ENCODE measurements around the gene TTLL8.
"Not testable (repeated sequence)": the region's sequence is repeated elsewhere in the genome, so short reads cannot be mapped to it uniquely, and the experiment has no call there.

Gene TTLL8

GRCh38 chr22:50058061-50058905 is at the start of gene TTLL8:
Gene TTLL8 (minus strand): TSS chr22:50058298.
- no peak for DNase-seq

GRCh38 chr22:50107529-50107928 is 49.4 kb upstream of the TTLL8 start:
- no peak for DNase-seq

GRCh38 chr22:50105208-50106100 is 47.4 kb upstream of the TTLL8 start:
- no peak for DNase-seq

- DNase-seq = peak; percentile 41
Measured at GRCh38 chr22:50104141-50104544, 46.0 kb upstream of the TTLL8 start.

- no peak for DNase-seq
Measured at GRCh38 chr22:50102946-50103345, 44.8 kb upstream of the TTLL8 start.

- DNase-seq = no peak
Measured at GRCh38 chr22:50101870-50102565, 43.9 kb upstream of the TTLL8 start.

- DNase-seq = no peak
Measured at GRCh38 chr22:50098052-50098451, 40.0 kb upstream of the TTLL8 start.

- no peak for DNase-seq
Measured at GRCh38 chr22:50092342-50092741, 34.2 kb upstream of the TTLL8 start.

- DNase-seq = no peak
Measured at GRCh38 chr22:50091092-50091768, 33.1 kb upstream of the TTLL8 start.

GRCh38 chr22:50090412-50090714 is 32.3 kb upstream of the TTLL8 start:
- DNase-seq = no peak

- no peak for DNase-seq
Measured at GRCh38 chr22:50089682-50090411, 31.7 kb upstream of the TTLL8 start, which contains the start of gene MOV10L1. Gene MOV10L1 (plus strand): TSS chr22:50090006. CDS start chr22:50090089, 83 bp downstream.

GRCh38 chr22:50089231-50089630 is 31.1 kb upstream of the TTLL8 start:
- no peak for DNase-seq

GRCh38 chr22:50088096-50088495 is 30.0 kb upstream of the TTLL8 start:
- DNase-seq = no peak

- no peak for DNase-seq
Measured at GRCh38 chr22:50087646-50088045, 29.5 kb upstream of the TTLL8 start.

GRCh38 chr22:50086975-50087374 is 28.9 kb upstream of the TTLL8 start:
- DNase-seq = not testable (repeated sequence)

- no peak for DNase-seq
Measured at GRCh38 chr22:50086526-50086925, 28.4 kb upstream of the TTLL8 start.

GRCh38 chr22:50085211-50085972 is 27.3 kb upstream of the TTLL8 start, which contains the start of gene MLC1:
Gene MLC1 (minus strand): TSS chr22:50085426. CDS start chr22:50084902, 524 bp downstream.
- no peak for DNase-seq

GRCh38 chr22:50084614-50085021 is 26.5 kb upstream of the TTLL8 start:
- DNase-seq = no peak

GRCh38 chr22:50084080-50084477 is 26.0 kb upstream of the TTLL8 start:
- no peak for DNase-seq

GRCh38 chr22:50083462-50084079 is 25.5 kb upstream of the TTLL8 start:
- no peak for DNase-seq

All from NCI-H510A (cell line).